ENCODE data around the gene WNT2B.
"Not testable (repeated sequence)": the region's sequence is repeated elsewhere in the genome, so short reads cannot be mapped to it uniquely, and the experiment has no call there.

WNT2B gene

DNA sequence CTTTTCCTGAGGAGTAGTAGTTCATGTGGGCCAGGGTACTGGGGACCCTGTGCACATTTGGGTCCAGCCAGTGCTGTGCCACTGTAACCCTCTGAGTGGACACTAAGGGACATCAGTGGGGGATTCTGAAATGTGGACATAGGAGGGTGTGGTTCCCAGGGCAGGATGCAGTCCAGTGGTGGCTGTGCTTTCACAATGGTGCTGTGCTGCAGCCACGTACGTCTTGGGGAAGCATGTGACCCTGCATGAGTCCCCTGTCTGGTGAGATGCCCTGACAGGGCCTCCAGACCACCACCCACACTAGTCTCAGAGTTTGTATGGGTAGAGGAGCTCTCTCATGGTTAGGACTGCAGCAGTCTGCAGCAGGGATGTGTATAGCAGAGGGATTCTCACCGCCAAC is 37.8 kb upstream of the WNT2B start:
- Histone ChIP-seq H3K4me2 (ENCODE audit: low read length) (no peak overlapping the region), H2AFZ (ENCODE audit: low read depth, low read length) (no peak overlapping the region), H3K4me1 (ENCODE audit: low read length) (peaks cover 17% of the 10 kb centered on the region), H3K4me3 (ENCODE audit: low read length) (no peak overlapping the region), H3K27ac (ENCODE audit: low read length) (no peak overlapping the region), H3K9me3 (ENCODE audit: insufficient read depth, low read length) (no peaks in the 10 kb centered on the region), H3K79me2 (ENCODE audit: low read length) (no peaks in the 10 kb centered on the region), H3K9ac (ENCODE audit: low read length) (no peak overlapping the region), H3K27me3 (ENCODE audit: low read depth, low read length) (0 out of 2 replicates have a peak, but pooled peaks cover 3% of the 10 kb centered on the region), H3K36me3 (replicated peaks; ENCODE audit: low read depth, low read length) (no peaks in the 10 kb centered on the region), H4K20me1 (ENCODE audit: insufficient read depth, low read length) (no peaks in the 10 kb centered on the region)
- TF ChIP-seq EZH2phosphoT487 (IDR thresholded peaks at IDR 0.05; ENCODE audit: low read depth), result no peak
- TF ChIP-seq, protein P1, sequence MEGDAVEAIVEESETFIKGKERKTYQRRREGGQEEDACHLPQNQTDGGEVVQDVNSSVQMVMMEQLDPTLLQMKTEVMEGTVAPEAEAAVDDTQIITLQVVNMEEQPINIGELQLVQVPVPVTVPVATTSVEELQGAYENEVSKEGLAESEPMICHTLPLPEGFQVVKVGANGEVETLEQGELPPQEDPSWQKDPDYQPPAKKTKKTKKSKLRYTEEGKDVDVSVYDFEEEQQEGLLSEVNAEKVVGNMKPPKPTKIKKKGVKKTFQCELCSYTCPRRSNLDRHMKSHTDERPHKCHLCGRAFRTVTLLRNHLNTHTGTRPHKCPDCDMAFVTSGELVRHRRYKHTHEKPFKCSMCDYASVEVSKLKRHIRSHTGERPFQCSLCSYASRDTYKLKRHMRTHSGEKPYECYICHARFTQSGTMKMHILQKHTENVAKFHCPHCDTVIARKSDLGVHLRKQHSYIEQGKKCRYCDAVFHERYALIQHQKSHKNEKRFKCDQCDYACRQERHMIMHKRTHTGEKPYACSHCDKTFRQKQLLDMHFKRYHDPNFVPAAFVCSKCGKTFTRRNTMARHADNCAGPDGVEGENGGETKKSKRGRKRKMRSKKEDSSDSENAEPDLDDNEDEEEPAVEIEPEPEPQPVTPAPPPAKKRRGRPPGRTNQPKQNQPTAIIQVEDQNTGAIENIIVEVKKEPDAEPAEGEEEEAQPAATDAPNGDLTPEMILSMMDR (IDR thresholded peaks at IDR 0.05; ENCODE audit: low read depth, low read length), result no peak

DNA sequence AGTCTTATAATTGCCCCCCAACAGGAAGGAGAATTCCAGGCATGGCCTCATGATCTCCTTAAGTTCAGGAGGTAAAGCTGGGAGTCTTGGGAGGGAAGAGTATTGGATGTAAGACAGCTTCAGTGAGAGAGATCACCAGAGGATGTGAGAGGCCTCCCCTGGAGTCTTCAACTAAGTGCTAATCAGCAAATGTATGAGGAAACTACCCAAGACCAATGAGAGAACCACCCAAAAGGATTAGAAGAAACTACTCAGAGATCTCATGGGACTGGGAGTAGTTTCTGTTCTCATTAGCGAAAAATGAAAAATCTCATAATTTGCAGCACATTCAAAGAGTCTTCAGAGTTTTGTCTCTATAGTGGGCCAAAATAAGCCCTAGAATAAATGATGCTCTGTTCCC is 36.6 kb upstream of the WNT2B start:
- Histone ChIP-seq H3K4me3 (ENCODE audit: low read length) (no peak overlapping the region), H3K79me2 (ENCODE audit: low read length) (no peaks in the 10 kb centered on the region), H4K20me1 (ENCODE audit: insufficient read depth, low read length) (no peaks in the 10 kb centered on the region), H3K36me3 (replicated peaks; ENCODE audit: low read depth, low read length) (no peaks in the 10 kb centered on the region), H3K4me2 (ENCODE audit: low read length) (no peak overlapping the region), H3K9ac (ENCODE audit: low read length) (no peak overlapping the region), H2AFZ (ENCODE audit: low read depth, low read length) (no peak overlapping the region), H3K27me3 (ENCODE audit: low read depth, low read length) (0 out of 2 replicates have a peak, but pooled peaks cover 3% of the 10 kb centered on the region), H3K4me1 (ENCODE audit: low read length) (peaks cover 9% of the 10 kb centered on the region), H3K9me3 (ENCODE audit: insufficient read depth, low read length) (no peaks in the 10 kb centered on the region), H3K27ac (ENCODE audit: low read length) (no peak overlapping the region)
- no peak for TF ChIP-seq EZH2phosphoT487 (IDR thresholded peaks at IDR 0.05; ENCODE audit: low read depth)
- TF ChIP-seq, protein P1 (IDR thresholded peaks at IDR 0.05; ENCODE audit: low read depth, low read length), result no peak

DNA sequence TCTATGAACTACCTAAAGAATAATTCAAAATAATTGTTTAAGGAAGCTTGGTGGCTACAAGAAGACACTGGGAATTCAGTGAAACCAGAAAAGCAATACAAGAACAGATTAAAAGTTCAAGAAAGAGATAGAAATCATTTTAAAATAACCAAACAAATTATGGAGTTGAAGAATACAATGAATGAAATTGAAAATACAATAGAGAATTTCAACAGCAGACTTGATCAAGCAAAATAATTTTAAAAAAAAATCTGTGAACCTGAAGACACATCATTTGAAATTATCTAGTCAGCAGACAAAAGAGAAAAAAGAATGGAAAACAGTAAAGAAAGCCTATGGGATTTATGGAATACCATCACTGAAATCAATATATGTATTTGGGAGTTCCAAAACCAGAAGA is 31.2 kb upstream of the WNT2B start:
- no peak overlapping the region for H3K9ac ChIP-seq (ENCODE audit: low read length)
- H3K36me3 ChIP-seq (replicated peaks; ENCODE audit: low read depth, low read length), result no peaks in the 10 kb centered on the region
- no peaks in the 10 kb centered on the region for H3K27me3 ChIP-seq (ENCODE audit: low read depth, low read length)
- no peak overlapping the region for H3K4me3 ChIP-seq (ENCODE audit: low read length)
- H3K4me1 ChIP-seq (ENCODE audit: low read length), result no peaks in the 10 kb centered on the region
- H3K79me2 ChIP-seq (ENCODE audit: low read length), result no peaks in the 10 kb centered on the region
- TF ChIP-seq, protein P1 (IDR thresholded peaks at IDR 0.05; ENCODE audit: low read depth, low read length), result no peak
- TF ChIP-seq EZH2phosphoT487 (IDR thresholded peaks at IDR 0.05; ENCODE audit: low read depth), result no peak
- no peak overlapping the region for H3K27ac ChIP-seq (ENCODE audit: low read length)
- H2AFZ ChIP-seq (ENCODE audit: low read depth, low read length), result no peak overlapping the region
- H4K20me1 ChIP-seq (ENCODE audit: insufficient read depth, low read length), result no peaks in the 10 kb centered on the region
- H3K9me3 ChIP-seq (ENCODE audit: insufficient read depth, low read length), result 0 out of 2 replicates have a peak, but pooled peaks cover 4% of the 10 kb centered on the region
- H3K4me2 ChIP-seq (ENCODE audit: low read length), result no peak overlapping the region

DNA sequence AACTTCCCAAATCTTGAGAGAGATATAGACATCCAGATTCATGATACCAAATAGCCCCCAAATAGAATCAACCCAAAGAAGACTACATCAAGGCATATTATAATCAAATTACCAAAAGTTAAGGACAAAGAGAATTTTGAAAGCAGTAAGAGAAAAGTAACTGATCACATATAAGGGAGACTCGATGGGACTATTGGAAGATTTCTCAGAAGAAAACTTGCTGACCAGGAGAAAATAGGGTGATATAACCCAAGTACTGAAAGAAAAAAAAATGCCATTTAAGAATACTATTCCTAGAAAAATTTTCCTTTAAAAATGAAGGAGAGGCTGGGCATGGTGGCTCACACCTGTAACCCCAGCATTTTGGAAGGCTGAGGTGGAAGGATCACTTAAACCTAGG is 30.5 kb upstream of the WNT2B start:
- H3K9ac ChIP-seq (ENCODE audit: low read length), result no peak overlapping the region
- 0 out of 2 replicates have a peak, but pooled peaks cover 4% of the 10 kb centered on the region for H3K9me3 ChIP-seq (ENCODE audit: insufficient read depth, low read length)
- H3K27ac ChIP-seq (ENCODE audit: low read length), result no peak overlapping the region
- H3K27me3 ChIP-seq (ENCODE audit: low read depth, low read length), result no peaks in the 10 kb centered on the region
- H3K4me3 ChIP-seq (ENCODE audit: low read length), result no peak overlapping the region
- H4K20me1 ChIP-seq (ENCODE audit: insufficient read depth, low read length), result no peaks in the 10 kb centered on the region
- TF ChIP-seq, protein P1 (IDR thresholded peaks at IDR 0.05; ENCODE audit: low read depth, low read length), result no peak
- no peak for TF ChIP-seq EZH2phosphoT487 (IDR thresholded peaks at IDR 0.05; ENCODE audit: low read depth)
- H3K36me3 ChIP-seq (replicated peaks; ENCODE audit: low read depth, low read length), result no peaks in the 10 kb centered on the region
- H3K4me1 ChIP-seq (ENCODE audit: low read length), result no peaks in the 10 kb centered on the region
- H3K79me2 ChIP-seq (ENCODE audit: low read length), result no peaks in the 10 kb centered on the region
- H2AFZ ChIP-seq (ENCODE audit: low read depth, low read length), result no peak overlapping the region
- H3K4me2 ChIP-seq (ENCODE audit: low read length), result no peak overlapping the region

DNA sequence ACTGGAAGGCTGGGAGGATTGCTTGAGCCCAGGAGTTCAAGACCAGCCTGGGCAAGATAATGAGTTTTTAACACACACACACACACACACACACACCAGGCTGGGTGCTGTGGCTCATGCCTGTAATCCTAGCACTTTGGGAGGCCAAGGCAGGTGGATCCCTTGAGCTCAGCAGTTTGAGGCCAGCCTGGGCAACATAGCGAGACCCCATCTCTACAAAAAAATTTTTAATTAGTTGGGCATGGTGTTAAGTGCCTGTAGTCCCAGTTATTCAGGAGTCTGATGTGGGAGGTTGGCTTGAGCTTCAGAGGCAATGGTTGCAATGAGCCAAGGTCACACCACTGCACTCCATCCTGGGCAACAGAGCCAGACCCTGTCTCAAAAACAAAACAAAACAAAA is 22.7 kb upstream of the WNT2B start:
- H3K27ac ChIP-seq (ENCODE audit: low read length); H3K27me3 ChIP-seq (ENCODE audit: low read depth, low read length); H3K79me2 ChIP-seq (ENCODE audit: low read length); H3K9me3 ChIP-seq (ENCODE audit: insufficient read depth, low read length); H3K36me3 ChIP-seq (replicated peaks; ENCODE audit: low read depth, low read length); H2AFZ ChIP-seq (ENCODE audit: low read depth, low read length); H3K4me3 ChIP-seq (ENCODE audit: low read length); H4K20me1 ChIP-seq (ENCODE audit: insufficient read depth, low read length); H3K9ac ChIP-seq (ENCODE audit: low read length); H3K4me2 ChIP-seq (ENCODE audit: low read length); H3K4me1 ChIP-seq (ENCODE audit: low read length): not testable (repeated sequence)

DNA sequence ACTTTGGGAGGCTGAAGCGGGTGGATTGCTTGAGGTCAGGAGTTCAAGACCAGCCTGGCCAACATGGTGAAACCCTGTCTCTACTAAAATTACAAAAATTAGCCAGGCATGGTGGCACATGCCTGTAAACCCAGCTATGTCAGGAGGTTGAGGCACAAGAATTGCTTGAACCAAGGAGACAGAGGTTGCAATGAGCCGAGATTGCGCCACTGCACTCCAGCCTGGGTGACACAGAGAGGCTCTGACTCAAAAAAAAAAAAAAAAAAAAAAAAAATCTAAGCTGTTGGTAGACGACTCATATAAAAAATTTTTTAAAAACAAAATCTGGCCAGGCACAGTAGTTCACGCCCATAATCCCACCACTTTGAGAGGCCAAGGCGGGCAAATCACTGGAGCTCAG is 21.1 kb upstream of the WNT2B start:
- not testable (repeated sequence) for H3K27ac ChIP-seq (ENCODE audit: low read length); H3K9ac ChIP-seq (ENCODE audit: low read length); H3K9me3 ChIP-seq (ENCODE audit: insufficient read depth, low read length); H3K4me2 ChIP-seq (ENCODE audit: low read length); H4K20me1 ChIP-seq (ENCODE audit: insufficient read depth, low read length); H3K4me1 ChIP-seq (ENCODE audit: low read length); H3K4me3 ChIP-seq (ENCODE audit: low read length); H3K79me2 ChIP-seq (ENCODE audit: low read length); H3K27me3 ChIP-seq (ENCODE audit: low read depth, low read length); H2AFZ ChIP-seq (ENCODE audit: low read depth, low read length); H3K36me3 ChIP-seq (replicated peaks; ENCODE audit: low read depth, low read length)

Data from OCI-LY3 (cell line).